HG02678 (cell line): ENCODE results near the gene ACLY.
"Not testable (repeated sequence)": the region's sequence is repeated elsewhere in the genome, so short reads cannot be mapped to it uniquely, and the experiment has no call there.

Experiments used
- ATAC-seq: cut with Tn5 transposase; IDR thresholded peaks from one replicate; pipeline ENCODE4 v1.9.1; 2021; ENCODE audit warnings: mild to moderate bottlenecking, moderate library complexity; ENCODE audit not compliant: unreplicated experiment

ACLY gene

GRCh38 chr17:41873559-41874292, 45.0 kb downstream of the ACLY start:
- ATAC-seq, result no peak

- no peak for ATAC-seq
Observed at GRCh38 chr17:41871789-41872188, 47.0 kb downstream of the ACLY start.

GRCh38 chr17:41870627-41871026, 48.1 kb downstream of the ACLY start:
- ATAC-seq, result no peak

GRCh38 chr17:41870097-41870496, 48.7 kb downstream of the ACLY start:
- no peak for ATAC-seq

- ATAC-seq, result no peak
Observed at GRCh38 chr17:41869426-41869825, 49.3 kb downstream of the ACLY start.

- ATAC-seq, result no peak
Observed at GRCh38 chr17:41868568-41868967, 50.2 kb downstream of the ACLY start.

- no peak for ATAC-seq
Observed at GRCh38 chr17:41865596-41865893, 53.2 kb downstream of the ACLY start.

- ATAC-seq, result peak; percentile 91
Observed at GRCh38 chr17:41864836-41865595, 53.7 kb downstream of the ACLY start, which contains the start of gene KLHL11. KLHL11 (minus strand) TSS chr17:41865423; CDS start chr17:41865370, 53 bp downstream.

- ATAC-seq, result peak; percentile 27
Observed at GRCh38 chr17:41864498-41864835, 54.3 kb downstream of the ACLY start.

GRCh38 chr17:41863074-41863848, 55.5 kb downstream of the ACLY start:
- ATAC-seq, result no peak

- ATAC-seq, result no peak
Observed at GRCh38 chr17:41860254-41860931, 58.4 kb downstream of the ACLY start.

GRCh38 chr17:41851382-41851781, 67.4 kb downstream of the ACLY start:
- not testable (repeated sequence) for ATAC-seq

GRCh38 chr17:41849251-41849990, 69.3 kb downstream of the ACLY start:
- ATAC-seq, result no peak

- no peak for ATAC-seq
Observed at GRCh38 chr17:41848788-41849187, 70.0 kb downstream of the ACLY start.

- no peak for ATAC-seq
Observed at GRCh38 chr17:41844971-41845370, 73.8 kb downstream of the ACLY start.

- not testable (repeated sequence) for ATAC-seq
Observed at GRCh38 chr17:41840781-41841180, 78.0 kb downstream of the ACLY start.

GRCh38 chr17:41839448-41839847, 79.3 kb downstream of the ACLY start:
- ATAC-seq, result not testable (repeated sequence)

GRCh38 chr17:41837761-41838538, 80.8 kb downstream of the ACLY start, which contains the start of gene KLHL10:
KLHL10 (plus strand) TSS chr17:41837825; CDS start chr17:41837933, 108 bp downstream.
- ATAC-seq, result no peak

- ATAC-seq, result no peak
Observed at GRCh38 chr17:41836550-41837196, 82.1 kb downstream of the ACLY start.
